Stimulated activated CD4-positive, alpha-beta T cell treated with anti-CD3 and anti-CD28 coated beads, Interleukin-1b, Interleukin-23, amount 100 ng/mL, for 48 hours (primary cell): ENCODE results near the gene GPC5.
"Not testable (repeated sequence)": the region's sequence is repeated elsewhere in the genome, so short reads cannot be mapped to it uniquely, and the experiment has no call there.

ENCODE experiments used
- DNase-seq: peaks from one replicate; pipeline ENCODE4 v3.0.0-alpha.2; 2020

GPC5 gene

GRCh38 chr13:92218615-92219014, 820.2 kb downstream of the GPC5 start:
- DNase-seq: no peak

GRCh38 chr13:92221916-92222315, 823.5 kb downstream of the GPC5 start:
- no peak for DNase-seq

GRCh38 chr13:92224052-92224821, 825.8 kb downstream of the GPC5 start:
- no peak for DNase-seq

GRCh38 chr13:92224825-92225224, 826.4 kb downstream of the GPC5 start:
- no peak for DNase-seq

DNA sequence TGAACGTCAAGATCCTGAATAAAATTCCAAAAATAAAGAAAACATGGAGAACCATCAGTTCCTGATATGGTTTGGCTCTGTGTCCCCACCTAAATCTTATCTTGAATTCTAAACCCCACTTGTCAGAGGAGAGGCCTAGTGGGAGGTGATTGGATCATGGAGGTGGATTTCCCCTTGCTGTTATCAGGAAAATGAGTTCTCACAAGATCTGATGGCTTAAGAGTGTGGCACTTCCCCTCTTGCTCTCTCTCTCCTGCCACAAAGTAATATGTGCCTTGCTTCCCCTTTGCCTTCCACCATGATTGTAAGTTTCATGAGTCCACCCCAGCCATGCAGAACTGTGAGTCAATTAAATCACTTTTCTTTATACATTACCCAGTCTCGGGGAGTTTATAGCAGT, 827.4 kb downstream of the GPC5 start:
- DNase-seq: no peak

DNA sequence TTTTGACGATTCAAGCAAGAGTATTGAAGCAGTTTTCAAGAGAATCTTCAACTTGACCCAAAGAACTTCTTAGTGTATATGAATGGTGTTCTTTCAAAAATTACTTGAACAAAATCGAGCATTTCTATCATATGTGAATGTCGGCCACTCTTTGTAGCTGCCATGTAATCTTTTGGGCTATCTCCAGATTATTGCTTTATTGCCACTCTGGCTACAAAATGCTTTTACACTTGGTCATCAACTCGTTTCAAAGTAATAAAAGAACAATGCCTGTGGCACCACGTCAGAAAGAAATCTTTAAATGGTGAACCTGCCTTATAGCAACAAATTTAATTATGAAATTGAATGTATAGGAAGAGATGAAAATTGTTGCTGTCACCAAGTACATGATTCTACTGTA, 834.5 kb downstream of the GPC5 start:
- DNase-seq: no peak

DNA sequence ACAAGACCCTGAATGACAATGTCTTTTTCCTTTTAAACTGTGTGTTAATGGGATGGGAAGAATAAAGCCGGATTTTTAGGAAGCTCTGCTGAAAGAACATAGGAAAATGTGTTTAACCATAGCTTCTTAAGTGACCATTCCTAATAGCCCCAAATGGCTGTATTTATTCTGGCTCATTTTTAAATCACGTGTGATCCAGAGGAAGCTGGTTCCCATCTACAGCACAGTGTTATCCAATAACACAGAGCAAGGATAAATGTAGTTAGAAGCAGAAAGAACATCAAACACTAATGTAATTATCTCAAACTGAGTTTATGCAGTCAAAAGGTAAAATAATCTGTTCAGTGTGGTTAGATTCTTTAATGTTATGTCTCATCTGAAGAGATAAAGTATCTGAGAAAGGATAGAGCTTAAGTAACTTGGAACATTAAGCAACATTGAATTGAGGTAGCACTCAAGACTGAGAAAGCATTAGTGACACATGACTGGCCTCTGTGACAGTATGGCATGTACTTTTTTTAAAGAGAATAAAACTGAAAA, 853.3 kb downstream of the GPC5 start:
- no peak for DNase-seq

- DNase-seq: no peak
Observed at GRCh38 chr13:92255526-92255925, 857.1 kb downstream of the GPC5 start.

- DNase-seq: no peak
Observed at GRCh38 chr13:92256211-92256610, 857.8 kb downstream of the GPC5 start.

- no peak for DNase-seq
Observed at GRCh38 chr13:92259046-92259445, 860.6 kb downstream of the GPC5 start.

DNA sequence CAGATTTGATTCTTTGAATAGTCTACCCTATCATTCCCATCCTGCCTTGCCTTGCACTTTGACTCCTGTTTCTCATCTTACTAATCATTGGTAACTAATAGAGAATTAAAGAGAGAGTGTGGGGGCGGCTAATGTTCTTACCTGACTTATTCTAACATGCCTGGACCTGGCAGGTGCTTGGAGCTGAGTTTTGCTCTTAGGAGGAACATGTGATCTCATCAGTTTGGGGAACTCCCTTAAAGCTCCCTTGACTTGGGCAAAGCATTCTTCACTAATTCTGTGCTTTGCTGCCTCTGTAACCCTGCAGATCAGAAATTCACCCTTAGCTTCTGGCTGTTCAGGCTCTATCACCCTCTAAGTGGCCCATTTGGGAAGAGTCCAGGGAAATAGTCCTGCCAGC, 861.1 kb downstream of the GPC5 start:
- no peak for DNase-seq

- no peak for DNase-seq
Observed at GRCh38 chr13:92260363-92260762, 861.9 kb downstream of the GPC5 start.

- DNase-seq: no peak
Observed at GRCh38 chr13:92262100-92262788, 863.8 kb downstream of the GPC5 start.

- DNase-seq: no peak
Observed at GRCh38 chr13:92265408-92265807, 867.0 kb downstream of the GPC5 start.

- DNase-seq: no peak
Observed at GRCh38 chr13:92270990-92271389, 872.6 kb downstream of the GPC5 start.

DNA sequence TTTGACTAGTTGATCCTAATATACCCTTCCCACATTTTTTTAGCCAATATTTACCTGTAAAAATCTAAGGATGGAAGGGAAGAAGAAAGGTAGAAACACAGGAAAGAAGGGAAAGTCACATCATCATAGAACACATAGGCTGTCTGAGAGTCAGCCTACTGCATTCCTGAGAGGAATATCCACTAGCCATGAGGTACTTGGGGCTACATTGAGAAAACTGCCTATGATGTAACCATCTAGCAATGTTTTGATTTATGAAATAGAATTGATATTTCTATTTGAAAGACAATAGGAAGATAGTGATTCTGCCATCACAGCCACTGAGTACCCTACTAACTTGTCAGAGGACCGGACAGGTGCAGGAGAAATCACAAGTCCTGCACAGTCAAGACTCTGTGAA, 873.8 kb downstream of the GPC5 start:
- DNase-seq: no peak

GRCh38 chr13:92280986-92281385, 882.6 kb downstream of the GPC5 start:
- not testable (repeated sequence) for DNase-seq

- DNase-seq: not testable (repeated sequence)
Observed at GRCh38 chr13:92290718-92291307, 892.4 kb downstream of the GPC5 start.

DNA sequence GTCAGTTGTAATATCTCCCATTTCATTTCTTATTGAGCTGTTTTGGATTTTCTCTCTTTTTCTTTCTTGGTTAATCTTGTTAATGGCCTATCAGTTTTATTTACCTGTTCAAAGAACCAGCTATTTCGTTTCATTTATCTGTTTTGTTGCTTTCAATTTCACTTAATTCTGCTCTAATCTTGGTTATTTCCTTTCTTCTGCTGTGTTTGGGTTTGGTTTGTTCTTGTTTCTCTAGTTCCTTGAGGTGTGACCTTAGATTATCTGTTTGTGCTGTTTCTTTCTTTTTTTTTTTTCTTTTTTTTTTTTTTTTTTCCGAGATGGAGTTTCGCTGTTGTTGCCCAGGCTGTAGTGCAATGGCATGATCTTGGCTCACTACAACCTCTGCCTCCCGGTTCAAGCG, 896.1 kb downstream of the GPC5 start:
- DNase-seq: not testable (repeated sequence)

DNA sequence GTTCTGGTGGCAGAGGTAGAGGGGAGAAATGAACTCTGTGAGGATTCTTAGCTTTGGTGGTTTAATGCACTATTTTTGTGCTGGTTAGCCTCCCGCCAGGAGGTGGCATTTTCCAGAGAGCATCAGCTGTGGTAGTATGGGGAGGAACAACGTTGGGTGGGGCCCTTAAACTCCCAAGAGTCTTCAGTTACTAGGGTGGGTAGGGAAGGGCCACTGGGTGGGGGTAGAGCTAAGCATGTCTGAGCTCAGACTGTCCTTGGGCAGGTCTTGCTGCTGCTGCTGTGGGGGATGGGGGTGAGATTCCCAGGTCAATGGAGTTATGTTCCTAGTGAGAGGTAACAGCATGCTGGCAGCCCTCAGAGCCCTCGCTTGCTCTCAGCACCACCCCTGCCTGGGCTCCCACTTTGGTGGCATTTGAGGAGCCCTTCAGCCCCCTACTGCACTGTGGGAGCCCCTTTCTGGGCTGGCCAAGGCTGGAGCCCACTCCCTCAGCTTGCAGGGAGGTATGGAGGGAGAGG, 897.8 kb downstream of the GPC5 start:
- DNase-seq: not testable (repeated sequence)

- no peak for DNase-seq
Observed at GRCh38 chr13:92297971-92298942, 899.8 kb downstream of the GPC5 start.

- no peak for DNase-seq
Observed at GRCh38 chr13:92300651-92301050, 902.2 kb downstream of the GPC5 start.
